AG10803 (cell line): Measurements from ENCODE around the gene TIAM1.

Experiments
- DNase-seq: peaks from one replicate; pipeline ENCODE4 v3.0.0; 2010; ENCODE audit warnings: low read depth
- H3K4me3 ChIP-seq: 2 replicates; pipeline ENCODE4 v1.5.1; 2011; ENCODE audit warnings: mild to moderate bottlenecking, low read length, control low read depth
- TF ChIP-seq, protein P1 (sequence below): conservative IDR thresholded peaks from 2 replicates; pipeline ENCODE4 v1.5.1; 2011; ENCODE audit warnings: mild to moderate bottlenecking, low read length, control low read depth, inconsistent platforms

Gene TIAM1

DNA sequence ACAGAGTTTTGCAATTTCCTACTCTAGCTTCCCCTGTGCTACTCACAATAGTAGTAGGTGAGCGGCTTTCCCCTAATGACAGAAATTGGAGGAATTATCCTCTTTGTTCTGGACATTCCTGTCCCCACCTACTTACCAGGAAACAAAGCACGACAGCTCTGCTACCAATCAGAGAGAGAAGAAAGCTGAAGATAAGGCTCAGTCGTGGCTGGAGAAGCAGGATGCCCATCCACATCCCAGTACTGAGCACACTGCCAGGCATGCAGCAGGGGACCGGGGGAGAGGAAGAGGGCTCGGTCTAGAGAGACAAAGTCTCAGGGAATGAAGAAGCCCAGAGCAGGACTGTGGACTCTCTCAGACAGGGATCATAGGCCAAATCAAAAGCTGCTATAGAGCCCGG lies 171.7 kb downstream of the TIAM1 start:
- no peak overlapping the region for H3K4me3 ChIP-seq
- DNase-seq: no peak
- TF ChIP-seq, protein P1, sequence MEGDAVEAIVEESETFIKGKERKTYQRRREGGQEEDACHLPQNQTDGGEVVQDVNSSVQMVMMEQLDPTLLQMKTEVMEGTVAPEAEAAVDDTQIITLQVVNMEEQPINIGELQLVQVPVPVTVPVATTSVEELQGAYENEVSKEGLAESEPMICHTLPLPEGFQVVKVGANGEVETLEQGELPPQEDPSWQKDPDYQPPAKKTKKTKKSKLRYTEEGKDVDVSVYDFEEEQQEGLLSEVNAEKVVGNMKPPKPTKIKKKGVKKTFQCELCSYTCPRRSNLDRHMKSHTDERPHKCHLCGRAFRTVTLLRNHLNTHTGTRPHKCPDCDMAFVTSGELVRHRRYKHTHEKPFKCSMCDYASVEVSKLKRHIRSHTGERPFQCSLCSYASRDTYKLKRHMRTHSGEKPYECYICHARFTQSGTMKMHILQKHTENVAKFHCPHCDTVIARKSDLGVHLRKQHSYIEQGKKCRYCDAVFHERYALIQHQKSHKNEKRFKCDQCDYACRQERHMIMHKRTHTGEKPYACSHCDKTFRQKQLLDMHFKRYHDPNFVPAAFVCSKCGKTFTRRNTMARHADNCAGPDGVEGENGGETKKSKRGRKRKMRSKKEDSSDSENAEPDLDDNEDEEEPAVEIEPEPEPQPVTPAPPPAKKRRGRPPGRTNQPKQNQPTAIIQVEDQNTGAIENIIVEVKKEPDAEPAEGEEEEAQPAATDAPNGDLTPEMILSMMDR: no peak

DNA sequence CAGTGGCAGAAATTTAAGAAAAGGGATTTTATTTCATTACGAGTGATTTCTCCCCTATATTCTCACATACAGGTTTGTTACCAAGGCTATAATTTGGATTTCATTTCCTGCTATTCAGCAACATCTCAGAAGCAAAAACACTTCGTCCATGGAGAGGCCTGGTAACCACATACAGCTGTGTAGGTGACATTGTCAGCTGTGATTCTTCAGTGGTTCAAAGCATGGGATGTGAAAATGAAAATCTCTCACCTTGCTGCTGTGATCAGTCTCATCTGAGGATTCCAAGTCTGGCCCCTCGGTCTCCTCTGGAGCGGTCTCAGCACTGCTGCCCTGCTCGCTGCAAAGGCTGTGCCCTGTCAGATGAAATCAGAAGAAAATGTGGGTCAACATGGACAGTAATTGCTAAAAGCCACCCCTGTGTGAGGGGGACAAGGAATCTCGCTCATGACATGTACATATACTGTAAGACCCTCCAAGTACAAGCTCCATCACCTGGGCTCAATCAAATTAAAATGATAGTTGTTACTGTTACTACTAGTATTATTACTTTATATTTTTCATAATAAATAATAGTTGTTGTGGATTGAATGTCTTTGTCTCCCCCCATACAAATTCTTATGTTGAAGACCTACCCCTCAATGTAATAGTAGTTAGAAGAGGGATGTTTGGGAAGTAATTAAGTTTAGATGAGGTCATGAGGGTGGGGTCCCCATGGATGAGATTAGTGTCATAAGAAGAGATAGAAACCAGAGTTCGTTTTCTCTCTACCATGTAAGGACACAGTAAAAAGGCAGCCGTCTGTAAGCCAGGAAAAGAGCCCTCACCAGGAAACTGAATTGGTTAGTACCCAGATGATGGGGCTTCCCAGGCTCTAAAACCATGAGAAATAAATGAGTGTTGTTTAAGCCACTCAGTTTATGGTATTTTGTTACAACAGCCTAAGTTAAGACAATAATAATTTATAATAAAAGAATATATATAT lies 179.1 kb downstream of the TIAM1 start:
- TF ChIP-seq, protein P1: no peak
- DNase-seq: no peak

DNA sequence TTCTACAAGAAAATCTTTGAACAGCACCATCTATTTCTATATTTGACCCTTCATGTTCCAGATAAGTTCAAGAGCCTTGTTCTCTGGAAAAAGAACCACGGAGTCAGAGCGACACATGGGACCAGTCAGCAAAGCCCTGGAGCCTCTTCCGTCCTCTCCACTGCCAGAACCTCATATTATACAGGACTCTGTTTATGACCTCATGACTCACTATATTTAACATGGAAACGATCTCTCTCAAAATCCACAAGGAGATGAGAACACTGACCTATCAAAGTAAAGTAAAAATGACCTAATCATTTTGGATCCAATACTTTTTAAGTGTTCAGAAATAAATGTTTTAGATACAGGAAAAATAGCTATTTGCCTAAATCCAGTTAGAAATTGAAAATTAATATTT lies 181.2 kb downstream of the TIAM1 start:
- no peak overlapping the region for H3K4me3 ChIP-seq
- peak; percentile 23 for DNase-seq
- TF ChIP-seq, protein P1: no peak

More for the DNA sequence above, 179.1 kb downstream of the TIAM1 start:
- no peak overlapping the region for H3K4me3 ChIP-seq

DNA sequence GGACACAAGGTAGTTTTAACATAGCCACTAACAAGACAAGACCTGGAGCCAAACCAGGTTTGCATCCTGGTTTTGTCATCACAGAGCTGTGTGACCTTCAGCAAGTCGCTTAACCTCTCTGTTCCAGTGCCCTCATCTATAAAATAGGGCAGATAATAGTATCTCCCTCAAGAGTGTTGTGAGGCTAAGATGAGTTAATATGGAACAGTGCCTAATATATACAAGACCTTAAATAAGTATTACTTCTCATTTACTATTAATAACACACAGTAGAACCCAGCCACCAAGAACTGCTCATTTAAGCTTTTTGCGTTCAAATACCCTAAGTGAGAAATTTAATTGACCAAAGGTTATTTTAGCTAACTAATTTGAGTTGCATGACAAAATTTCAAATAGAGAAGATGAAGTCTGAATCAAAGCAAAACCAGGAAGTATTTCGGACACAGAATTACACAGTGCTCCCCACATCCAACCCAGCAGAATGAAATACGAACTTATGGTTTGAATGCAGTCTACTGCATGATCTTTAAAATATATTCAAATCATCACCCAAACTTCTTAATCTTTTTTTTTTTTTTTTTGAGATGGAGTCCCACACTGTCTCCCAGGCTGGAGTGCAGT lies 181.9 kb downstream of the TIAM1 start:
- H3K4me3 ChIP-seq: no peak overlapping the region
- DNase-seq: no peak
- TF ChIP-seq, protein P1: no peak

DNA sequence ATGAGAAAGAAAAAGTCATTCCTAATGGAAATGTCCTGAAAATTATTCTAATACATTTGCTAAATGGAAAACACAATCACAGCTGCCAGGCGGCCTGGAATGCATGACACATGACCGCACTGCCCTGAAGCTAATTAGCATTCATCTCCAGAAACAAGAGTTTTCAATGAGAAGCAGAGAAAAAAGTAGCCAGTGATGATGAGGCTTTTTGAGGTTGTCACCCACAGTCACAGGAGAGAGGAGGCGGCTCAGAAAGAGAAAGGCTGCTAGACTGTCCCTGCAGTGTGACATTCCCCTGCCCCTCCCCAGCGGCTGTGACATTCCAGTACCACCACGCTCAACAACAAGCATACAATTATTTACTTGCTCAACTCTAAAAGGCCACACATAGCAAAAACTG lies 182.9 kb downstream of the TIAM1 start:
- TF ChIP-seq, protein P1: no peak
- DNase-seq: peak; percentile 55
- no peak overlapping the region for H3K4me3 ChIP-seq

DNA sequence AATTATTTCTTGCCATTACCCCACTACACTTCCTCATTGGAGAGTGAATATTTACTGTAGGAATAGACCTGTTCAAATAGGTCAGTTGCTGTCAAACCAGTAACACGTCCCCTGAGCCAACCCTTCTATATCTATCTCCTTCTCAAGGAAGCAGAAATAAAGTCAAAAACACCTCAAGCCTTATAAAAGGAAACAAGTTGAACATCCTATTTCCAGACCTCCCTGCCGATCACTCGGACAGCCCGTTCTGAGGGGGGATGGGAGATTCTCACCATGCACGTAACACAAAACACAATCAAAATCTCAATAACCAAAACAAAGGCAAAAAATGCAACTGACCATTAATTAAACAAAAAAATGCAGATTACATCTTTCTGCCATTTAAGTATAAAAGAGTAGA lies 184.3 kb downstream of the TIAM1 start:
- TF ChIP-seq, protein P1: no peak
- DNase-seq: no peak
- no peak overlapping the region for H3K4me3 ChIP-seq
